PC-9 (cell line): ENCODE results near the gene DNAH12.

Source experiments
- CTCF ChIP-seq: fragments of 200-600 bp; sonication (generic); conservative IDR thresholded peaks from 2 replicates; pipeline ENCODE4 v1.6.1; 2017; ENCODE audit warnings: mixed run types, antibody characterized with exemption, mild to moderate bottlenecking, moderate library complexity
- EZH2 ChIP-seq: fragments of 200-600 bp; sonication (generic); IDR thresholded peaks from 2 replicates; pipeline ENCODE4 v1.8.0; 2017; ENCODE audit warnings: antibody characterized with exemption, low read depth

- TF ChIP-seq CTCF, result no peak
- no peak for TF ChIP-seq EZH2
Observed at GRCh38 chr3:57545636-57546268, 1.6 kb upstream of the DNAH12 start.
